Neutrophil (primary cell): ENCODE data around the gene ADCK2.

Source experiments
- H3K27ac ChIP-seq: fragments of 200-600 bp; sonication (generic); 2 replicates; pipeline ENCODE4 v1.5.1; 2016; ENCODE audit warnings: mild to moderate bottlenecking, moderate library complexity
- H3K27me3 ChIP-seq: fragments of 200-600 bp; sonication (generic); 2 replicates; pipeline ENCODE4 v1.6.0; 2016; ENCODE audit warnings: mild to moderate bottlenecking
- H3K36me3 ChIP-seq: fragments of 200-600 bp; sonication (generic); 2 replicates; pipeline ENCODE4 v1.5.1; 2017
- H3K4me1 ChIP-seq, 2 experiments: fragments of 200-600 bp in 1 of 2; sonication (generic) in 1 of 2; 1 replicate in 1 of 2; 2 replicates in 1 of 2; pipeline versions ENCODE4 v1.5.1 to v1.6.1; 2013 to 2016; ENCODE audit warnings: low read depth in 1 of 2, low read length in 1 of 2, mild to moderate bottlenecking in 1 of 2, moderate library complexity in 1 of 2; ENCODE audit not compliant: control insufficient read depth in 1 of 2, insufficient read depth in 1 of 2
- H3K4me3 ChIP-seq, 2 experiments: fragments of 200-600 bp in 1 of 2; sonication (generic) in 1 of 2; 1 replicate in 1 of 2; 2 replicates in 1 of 2; pipeline ENCODE4 v1.5.1; 2013 to 2016; ENCODE audit warnings: low read depth in 1 of 2, low read length in 1 of 2, mild to moderate bottlenecking in 1 of 2, moderate library complexity in 1 of 2
- H3K9me3 ChIP-seq: fragments of 200-600 bp; sonication (generic); 2 replicates; pipeline ENCODE4 v1.5.1; 2016
- CTCF ChIP-seq: fragments of 200-600 bp; sonication (generic); IDR thresholded peaks from 2 replicates; pipeline ENCODE4 v1.5.1; 2016; ENCODE audit warnings: antibody characterized with exemption

ADCK2 gene

GRCh38 chr7:140683657-140684056 lies 10.9 kb downstream of the ADCK2 start:
- no peaks in the 10 kb centered on the region for H3K27me3 ChIP-seq
- no peak overlapping the region for H3K27ac ChIP-seq
- no peak for TF ChIP-seq CTCF
- no peak overlapping the region for H3K4me3 ChIP-seq
- no peaks in the 10 kb centered on the region for H3K4me1 ChIP-seq
- H3K9me3 ChIP-seq, result no peaks in the 10 kb centered on the region
- peaks cover 50% of the 10 kb centered on the region for H3K36me3 ChIP-seq

GRCh38 chr7:140684066-140684950 lies 11.6 kb downstream of the ADCK2 start:
- peaks cover 46% of the 10 kb centered on the region for H3K36me3 ChIP-seq
- no peaks in the 10 kb centered on the region for H3K27me3 ChIP-seq

GRCh38 chr7:140685407-140686087 lies 12.8 kb downstream of the ADCK2 start:
- H3K27me3 ChIP-seq, result no peaks in the 10 kb centered on the region
- H3K9me3 ChIP-seq, result no peaks in the 10 kb centered on the region
- H3K36me3 ChIP-seq, result peaks cover 48% of the 10 kb centered on the region
- H3K27ac ChIP-seq, result no peak overlapping the region
- TF ChIP-seq CTCF, result no peak
- H3K4me1 ChIP-seq, result no peaks in the 10 kb centered on the region
- no peak overlapping the region for H3K4me3 ChIP-seq

More at GRCh38 chr7:140684066-140684950, 11.6 kb downstream of the ADCK2 start:
- H3K4me1 ChIP-seq, result no peaks in the 10 kb centered on the region
- no peak overlapping the region for H3K27ac ChIP-seq
- no peak for TF ChIP-seq CTCF
- no peaks in the 10 kb centered on the region for H3K9me3 ChIP-seq
- no peak overlapping the region for H3K4me3 ChIP-seq

- no peak for TF ChIP-seq CTCF
- Histone ChIP-seq H3K36me3 (peaks cover 38% of the 10 kb centered on the region), H3K9me3 (no peaks in the 10 kb centered on the region), H3K4me3 (no peak overlapping the region), H3K4me1 (peaks cover 1 to 2% of the 10 kb centered on the region in 2 experiments), H3K27ac (no peak overlapping the region), H3K27me3 (no peaks in the 10 kb centered on the region)
Measured at GRCh38 chr7:140686921-140687320, 14.2 kb downstream of the ADCK2 start.

- Histone ChIP-seq H3K9me3 (no peaks in the 10 kb centered on the region), H3K27me3 (no peaks in the 10 kb centered on the region), H3K27ac (no peak overlapping the region), H3K4me1 (peaks cover 6 to 8% of the 10 kb centered on the region in 2 experiments), H3K4me3 (no peak overlapping the region), H3K36me3 (peaks cover 34% of the 10 kb centered on the region)
- no peak for TF ChIP-seq CTCF
Measured at GRCh38 chr7:140688341-140688740, 15.6 kb downstream of the ADCK2 start.
